Esophagus squamous epithelium (tissue), 5 donors: Measurements from ENCODE around the gene TRNAU1AP. TPM values are rescaled to one million over a fixed set of nuclear protein-coding genes. Genes with fewer than 3 reads are reported as not detected.
A peak's percentile ranks its signal among the peaks of the same experiment; 100 is the strongest.
"Not testable (repeated sequence)": the region's sequence is repeated elsewhere in the genome, so short reads cannot be mapped to it uniquely, and the experiment has no call there.

Source experiments
- DNase-seq: peaks from one replicate; lab custom pipeline; 2025; lab: John Stamatoyannopoulos, UW
- H3K27ac ChIP-seq, 4 donors: fragments of 200-600 bp; sonication (generic); one replicate each; pipeline ENCODE4 v1.5.1; 2016 to 2019; ENCODE audit warnings: mild to moderate bottlenecking in 1 of 4
- H3K27me3 ChIP-seq, 4 donors: fragments of 200-600 bp; sonication (generic); 1 replicate in 3 of 4; 2 replicates in 1 of 4; pipeline versions ENCODE4 v1.5.1 to v1.6.0; 2017 to 2021; ENCODE audit warnings: antibody characterized with exemption in 1 of 4
- H3K36me3 ChIP-seq, 3 donors: fragments of 200-600 bp; sonication (generic); one replicate each; pipeline ENCODE4 v1.5.1; 2016 to 2019
- H3K4me1 ChIP-seq, 3 donors: fragments of 200-600 bp; sonication (generic); one replicate each; pipeline ENCODE4 v1.5.1; 2017 to 2019
- H3K4me3 ChIP-seq, 4 donors: fragments of 200-600 bp; sonication (generic); 1 replicate in 3 of 4; 2 replicates in 1 of 4; pipeline ENCODE4 v1.5.1; 2016 to 2019; ENCODE audit warnings: mild to moderate bottlenecking in 2 of 4, moderate library complexity in 1 of 4
- H3K9me3 ChIP-seq, 3 donors: fragments of 200-600 bp; sonication (generic); one replicate each; pipeline ENCODE4 v1.5.1; 2016 to 2019
- POLR2A ChIP-seq, 4 donors: fragments of 450-650 bp; IDR thresholded peaks; one replicate each; pipeline ENCODE4 v1.6.1; 2017; ENCODE audit warnings: antibody characterized with exemption in 4 of 4, mild to moderate bottlenecking in 4 of 4, moderate library complexity in 3 of 4
- WGBS, 2 donors: methylation state at CpG; one replicate each; pipeline ENCODE4 v1.1.5; 2018; 5-methylcytosine and 5-hydroxymethylcytosine counted together
- intact Hi-C: fragments of 100-400 bp; cut with DNase I; formaldehyde crosslinking; loops from one replicate; pipeline ENCODE4 v1.15.0; 2022
- total RNA-seq, 4 donors: library from RNA; depleted of rRNA; stranded (reverse); fragments of >200 nt; gene quantifications; one replicate each; pipeline ENCODE4 v1.1.0, GENCODE V29; 2016
- TF ChIP-seq, protein P1 (sequence below), 6 experiments: fragments of 450-650 bp in 4 of 6; fragments of 200-600 bp in 2 of 6; sonication (generic) in 2 of 6; IDR thresholded peaks; one replicate each; pipeline ENCODE4 v1.5.1; 2016 to 2019; ENCODE audit warnings: antibody characterized with exemption in 6 of 6, mild to moderate bottlenecking in 4 of 6, moderate library complexity in 4 of 6
- donor health status: DM: yes; HTN: yes; CAD: no.

The TRNAU1AP gene
- total RNA-seq, 4 donors from 2014 or later, result 12.4 to 21.4 (median 16.4) TPM

DNA sequence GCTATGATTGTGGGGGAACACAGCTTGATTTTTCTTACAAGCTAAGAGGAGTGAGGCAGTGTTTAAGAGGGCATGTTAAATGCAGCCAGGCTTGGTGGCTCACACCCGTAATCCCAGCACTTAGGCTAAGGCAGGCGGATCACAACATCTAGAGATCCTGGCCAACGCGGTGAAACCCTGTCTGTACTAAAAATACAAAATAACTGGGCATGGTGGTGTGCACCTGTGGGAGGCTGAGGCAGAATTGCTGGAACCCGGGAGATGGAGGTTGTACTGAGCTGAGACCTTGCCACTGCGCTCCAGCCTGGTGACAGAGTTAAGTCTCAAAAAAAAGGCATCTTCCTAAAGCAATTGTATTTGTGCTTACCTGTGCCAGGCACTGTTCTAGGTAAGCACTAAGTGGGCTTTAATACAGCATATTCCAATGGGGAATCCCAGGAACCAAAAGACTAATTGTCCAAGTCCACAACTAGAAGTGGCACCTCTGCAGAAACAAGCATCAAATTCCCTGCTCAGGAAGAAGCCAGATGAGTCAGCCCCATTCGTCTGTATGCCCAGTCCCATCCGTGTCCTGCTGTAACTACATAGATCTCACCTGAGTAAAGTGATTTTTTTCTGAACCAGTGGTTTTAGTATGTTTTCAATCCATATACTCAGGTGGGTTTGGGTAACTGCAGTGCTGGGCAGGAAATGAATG is 42.5 kb upstream of the TRNAU1AP start:
- Histone ChIP-seq H3K4me1 (peaks cover 13 to 69% (median 51%) of the 10 kb centered on the region in 3 donors), H3K27ac (peak overlapping the region; percentile 90 to 93 (median 91)), H3K9me3 (no peaks in the 10 kb centered on the region), H3K4me3 (peak overlapping the region in 2 of 4 donors; percentile 70 to 76), H3K27me3 (no peaks in the 10 kb centered on the region), H3K36me3 (peaks cover 22 to 78% (median 48%) of the 10 kb centered on the region in 3 donors)
- WGBS, 2 donors, result 44 to 59% methylated on average over 8 of the region's 8 CpGs
- no peak for TF ChIP-seq POLR2A (IDR thresholded peaks at IDR 0.05)
- TF ChIP-seq, protein P1, sequence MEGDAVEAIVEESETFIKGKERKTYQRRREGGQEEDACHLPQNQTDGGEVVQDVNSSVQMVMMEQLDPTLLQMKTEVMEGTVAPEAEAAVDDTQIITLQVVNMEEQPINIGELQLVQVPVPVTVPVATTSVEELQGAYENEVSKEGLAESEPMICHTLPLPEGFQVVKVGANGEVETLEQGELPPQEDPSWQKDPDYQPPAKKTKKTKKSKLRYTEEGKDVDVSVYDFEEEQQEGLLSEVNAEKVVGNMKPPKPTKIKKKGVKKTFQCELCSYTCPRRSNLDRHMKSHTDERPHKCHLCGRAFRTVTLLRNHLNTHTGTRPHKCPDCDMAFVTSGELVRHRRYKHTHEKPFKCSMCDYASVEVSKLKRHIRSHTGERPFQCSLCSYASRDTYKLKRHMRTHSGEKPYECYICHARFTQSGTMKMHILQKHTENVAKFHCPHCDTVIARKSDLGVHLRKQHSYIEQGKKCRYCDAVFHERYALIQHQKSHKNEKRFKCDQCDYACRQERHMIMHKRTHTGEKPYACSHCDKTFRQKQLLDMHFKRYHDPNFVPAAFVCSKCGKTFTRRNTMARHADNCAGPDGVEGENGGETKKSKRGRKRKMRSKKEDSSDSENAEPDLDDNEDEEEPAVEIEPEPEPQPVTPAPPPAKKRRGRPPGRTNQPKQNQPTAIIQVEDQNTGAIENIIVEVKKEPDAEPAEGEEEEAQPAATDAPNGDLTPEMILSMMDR (IDR thresholded peaks at IDR 0.05), result peak in 2 of 6 experiments; percentile 3 to 19
- no peak for DNase-seq
- intact Hi-C loops, result no loop called here

DNA sequence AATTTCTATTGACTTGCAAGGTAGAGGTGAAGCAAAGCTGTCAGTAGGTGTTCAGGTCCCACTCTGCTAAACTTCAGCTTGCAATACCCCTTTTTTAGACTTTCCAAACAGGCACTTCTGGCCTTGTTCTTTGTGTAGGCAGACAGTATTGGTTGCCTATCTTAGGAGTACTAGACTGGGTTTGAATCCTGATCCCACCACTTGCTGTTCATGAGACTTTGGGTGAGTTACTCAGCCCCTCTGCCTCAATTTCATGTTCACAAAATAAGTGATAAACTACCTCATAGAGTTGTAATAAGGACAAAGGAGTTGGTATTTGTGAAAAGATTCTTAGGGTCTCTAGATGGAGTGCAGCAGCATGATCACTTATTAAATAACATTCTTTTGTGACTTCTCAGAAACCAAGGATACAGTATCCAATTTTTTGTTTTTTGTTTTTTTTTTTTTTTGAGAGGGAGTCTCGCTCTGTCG is 41.9 kb upstream of the TRNAU1AP start:
- TF ChIP-seq, protein P1 (IDR thresholded peaks at IDR 0.05), result no peak
- no peak for TF ChIP-seq POLR2A (IDR thresholded peaks at IDR 0.05)
- Histone ChIP-seq H3K4me3 (peak overlapping the region in 2 of 4 donors; percentile 70 to 76), H3K9me3 (no peaks in the 10 kb centered on the region), H3K27ac (peak overlapping the region in 3 of 4 donors; percentile 90 to 93 (median 92)), H3K27me3 (no peaks in the 10 kb centered on the region), H3K36me3 (peaks cover 22 to 78% (median 48%) of the 10 kb centered on the region in 3 donors), H3K4me1 (peaks cover 13 to 69% (median 51%) of the 10 kb centered on the region in 3 donors)
- DNase-seq, result no peak
- intact Hi-C loops, result no loop called here
- WGBS, 2 donors, result 76 to 81% methylated on average over 2 of the region's 2 CpGs

DNA sequence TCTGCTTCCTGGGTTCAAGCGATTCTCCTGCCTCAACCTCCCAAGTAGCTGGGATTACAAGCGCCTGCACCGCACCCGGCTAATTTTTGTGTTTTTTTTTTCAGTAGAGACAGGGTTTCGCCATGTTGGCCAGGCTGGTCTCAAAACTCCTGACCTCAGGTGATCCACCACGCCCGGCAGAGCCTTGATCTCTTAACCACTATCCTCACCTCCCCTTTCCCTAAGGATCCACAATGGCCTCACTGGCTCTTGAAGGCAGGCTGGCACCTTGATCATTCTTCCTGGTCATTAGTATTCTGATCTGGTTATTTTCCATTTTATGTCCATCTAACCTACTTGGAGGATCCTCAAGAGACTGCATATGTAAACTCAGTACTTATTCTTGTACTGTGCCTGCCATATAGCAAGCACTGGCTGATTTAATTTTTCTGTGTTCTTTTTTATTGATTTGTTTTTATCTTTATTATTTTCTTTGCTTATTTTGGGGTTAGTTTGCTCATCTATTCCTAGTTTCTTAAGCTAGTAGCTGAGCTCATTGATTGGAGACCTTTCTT is 40.8 kb upstream of the TRNAU1AP start:
- peaks cover 22 to 78% (median 48%) of the 10 kb centered on the region in 3 donors for H3K36me3 ChIP-seq
- no peak for TF ChIP-seq POLR2A (IDR thresholded peaks at IDR 0.05)
- TF ChIP-seq, protein P1 (IDR thresholded peaks at IDR 0.05), result no peak
- H3K4me1 ChIP-seq, result peaks cover 13 to 63% (median 51%) of the 10 kb centered on the region in 3 donors
- intact Hi-C loops, result no loop called here
- DNase-seq, result no peak
- 60 to 69% methylated on average over 1 to 7 of the region's 7 CpGs for WGBS, 2 donors
- no peaks in the 10 kb centered on the region for H3K9me3 ChIP-seq
- no peak overlapping the region for H3K27ac ChIP-seq
- H3K4me3 ChIP-seq, result peak overlapping the region in 1 of 4 donors; percentile 8
- no peaks in the 10 kb centered on the region for H3K27me3 ChIP-seq

DNA sequence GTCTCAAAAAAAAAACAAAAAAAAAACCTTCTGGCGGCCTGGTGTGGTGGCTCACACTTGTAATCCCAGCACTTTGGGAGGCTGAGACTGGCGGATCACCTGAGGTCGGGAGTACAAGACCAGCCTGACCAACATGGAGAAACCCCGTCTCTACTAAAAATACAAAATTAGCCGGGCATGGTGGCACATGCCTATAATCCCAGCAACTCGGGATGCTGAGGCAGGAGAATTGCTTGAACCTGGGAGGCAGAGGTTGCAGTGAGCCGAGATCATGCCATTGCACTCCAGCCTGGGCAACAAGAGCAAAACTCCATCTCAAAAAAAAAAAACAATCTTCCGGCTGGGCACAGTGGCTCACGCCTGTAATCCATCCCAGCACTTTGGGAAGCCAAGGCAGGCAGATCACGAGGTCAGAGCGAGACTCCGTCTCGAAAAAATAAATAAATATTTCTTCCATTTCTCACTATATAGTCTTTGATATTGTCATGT is 38.4 kb upstream of the TRNAU1AP start:
- DNase-seq, H3K9me3 ChIP-seq, intact Hi-C loops, H3K27ac ChIP-seq, H3K27me3 ChIP-seq, H3K4me3 ChIP-seq: not testable (repeated sequence)
- peaks cover 21 to 61% (median 44%) of the 10 kb centered on the region in 3 donors for H3K4me1 ChIP-seq
- H3K36me3 ChIP-seq, result peaks cover 19 to 58% (median 41%) of the 10 kb centered on the region in 3 donors
- WGBS, 2 donors, result 60 to 80% methylated on average over 13 of the region's 13 CpGs

DNA sequence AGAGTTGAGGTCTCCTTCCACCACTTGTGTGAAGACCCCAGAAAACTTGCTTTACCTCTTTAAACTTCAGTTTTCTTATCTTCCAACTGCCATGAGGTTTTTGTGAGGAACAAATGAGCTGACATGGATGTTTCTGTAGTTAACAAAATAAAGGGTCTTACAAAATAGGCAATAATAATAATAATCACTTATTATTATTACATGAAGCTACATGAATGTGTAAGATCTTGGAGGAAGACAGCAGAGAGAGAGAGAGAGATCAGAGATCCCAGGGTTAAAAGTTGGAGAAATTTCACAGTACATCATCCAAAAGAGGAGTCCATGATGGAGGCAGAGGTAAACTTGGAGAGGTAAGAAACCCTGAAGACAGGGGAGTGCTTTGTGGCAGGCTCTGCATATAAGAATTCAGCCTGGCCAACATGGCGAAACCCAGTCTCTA is 36.3 kb upstream of the TRNAU1AP start:
- no peaks in the 10 kb centered on the region for H3K9me3 ChIP-seq
- WGBS, 2 donors, result 82 to 94% methylated on average over 1 of the region's 1 CpG
- H3K27me3 ChIP-seq, result no peaks in the 10 kb centered on the region
- H3K36me3 ChIP-seq, result peaks cover 4 to 37% (median 23%) of the 10 kb centered on the region in 3 donors
- no peak for DNase-seq
- intact Hi-C loops, result no loop called here
- no peak for TF ChIP-seq POLR2A (IDR thresholded peaks at IDR 0.05)
- TF ChIP-seq, protein P1 (IDR thresholded peaks at IDR 0.05), result no peak
- H3K4me1 ChIP-seq, result peaks cover 15 to 41% (median 26%) of the 10 kb centered on the region in 3 donors
- H3K4me3 ChIP-seq, result no peak overlapping the region
- H3K27ac ChIP-seq, result peak overlapping the region in 1 of 4 donors; percentile 0
